ENCODE results near the gene ABCC3. TPM values are rescaled to one million over a fixed set of nuclear protein-coding genes. Genes with fewer than 3 reads are reported as not detected.

The ABCC3 gene
- total and polyA plus RNA-seq, 2 donors (not counting 1 experiment from before 2014, with no cell fraction given): 11.5 to 34.8 TPM

DNA sequence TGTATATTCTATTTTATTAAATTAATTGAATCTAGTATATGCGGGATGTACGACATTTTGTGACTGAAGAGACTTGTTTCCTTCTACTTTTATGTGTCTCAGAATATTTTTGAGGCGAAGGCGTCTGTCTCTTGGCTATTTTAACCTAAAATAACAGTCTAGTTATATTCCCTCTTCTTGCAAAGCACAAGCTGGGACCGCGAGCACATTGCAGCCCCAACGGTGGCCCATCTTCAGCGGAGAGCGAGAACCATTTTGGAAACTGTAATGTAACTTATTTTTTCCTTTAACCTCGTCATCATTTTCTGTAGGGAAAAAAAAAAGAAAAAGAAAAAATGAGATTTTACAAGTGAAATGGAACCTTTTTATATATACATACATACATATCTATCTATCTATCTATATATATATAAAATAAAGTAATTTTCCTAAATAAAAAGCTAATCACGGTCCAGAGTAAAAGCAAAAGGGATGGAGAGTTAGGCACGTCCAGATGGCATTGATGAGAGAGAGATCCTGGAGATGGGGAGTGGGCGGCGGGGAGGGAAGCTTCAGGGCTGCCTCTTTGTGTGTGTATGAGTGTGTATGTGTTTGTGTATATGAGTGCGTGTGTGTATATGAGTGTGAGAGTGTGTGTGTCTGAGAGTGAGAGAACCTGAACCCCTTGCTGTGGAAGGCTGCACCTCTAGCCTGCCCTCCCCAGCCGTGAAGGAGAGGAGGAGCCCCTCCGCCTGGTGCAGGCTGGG, 7.5 kb upstream of the ABCC3 start:
- DNase-seq (ENCODE audit: low read depth in 2 of 2): no peak
- Histone ChIP-seq H3K27ac (ENCODE audit: insufficient read depth, low read length) (no peak overlapping the region), H3K9me3 (ENCODE audit: control insufficient read depth, insufficient read depth, low read depth, low read length) (no peaks in the 10 kb centered on the region)

GRCh38 chr17:50627782-50628601, 6.7 kb upstream of the ABCC3 start:
- DNase-seq (ENCODE audit: low read depth in 2 of 2): no peak
- H3K27me3 ChIP-seq (ENCODE audit: control insufficient read depth, insufficient read depth, low read length): peaks cover 7% of the 10 kb centered on the region
- no peak overlapping the region for H3K4me2 ChIP-seq (ENCODE audit: extremely low read depth, insufficient read depth, low read length)
- TF ChIP-seq EZH2 (IDR thresholded peaks at IDR 0.05; ENCODE audit: low read length, missing control alignments) (no peak), CTCF (conservative IDR thresholded peaks at IDR 0.05 in 1 of 2, IDR thresholded peaks at IDR 0.05 in 1 of 2; ENCODE audit: low read depth in 1 of 2, low read length in 2 of 2) (no peak)
- no peak overlapping the region for H3K9ac ChIP-seq (ENCODE audit: insufficient read depth, low read length)
- H2AFZ ChIP-seq (ENCODE audit: low read length): no peak overlapping the region
- no peak overlapping the region for H3K4me3 ChIP-seq (replicated peaks in 1 of 4; ENCODE audit: control extremely low read depth in 1 of 4, insufficient read depth in 1 of 4, low read depth in 3 of 4, low read length in 4 of 4)
- no peaks in the 10 kb centered on the region for H3K9me3 ChIP-seq (ENCODE audit: control insufficient read depth, insufficient read depth, low read depth, low read length)
- H3K4me1 ChIP-seq (ENCODE audit: control insufficient read depth, extremely low read depth, insufficient read depth, low read length): no peaks in the 10 kb centered on the region
- H3K27ac ChIP-seq (ENCODE audit: insufficient read depth, low read length): no peak overlapping the region
- no peaks in the 10 kb centered on the region for H3K36me3 ChIP-seq (ENCODE audit: control insufficient read depth, insufficient read depth, low read length)
- H4K20me1 ChIP-seq (ENCODE audit: control insufficient read depth, extremely low read depth, insufficient read depth, low read length): no peaks in the 10 kb centered on the region
- no peaks in the 10 kb centered on the region for H3K79me2 ChIP-seq (ENCODE audit: control insufficient read depth, insufficient read depth, low read length)

More for the DNA sequence above, 7.5 kb upstream of the ABCC3 start:
- Histone ChIP-seq H3K79me2 (ENCODE audit: control insufficient read depth, insufficient read depth, low read length) (no peaks in the 10 kb centered on the region), H3K4me2 (ENCODE audit: extremely low read depth, insufficient read depth, low read length) (no peak overlapping the region), H3K4me1 (ENCODE audit: control insufficient read depth, extremely low read depth, insufficient read depth, low read length) (no peaks in the 10 kb centered on the region), H3K9ac (ENCODE audit: insufficient read depth, low read length) (no peak overlapping the region), H4K20me1 (ENCODE audit: control insufficient read depth, extremely low read depth, insufficient read depth, low read length) (no peaks in the 10 kb centered on the region), H3K4me3 (replicated peaks in 1 of 4; ENCODE audit: control extremely low read depth in 1 of 4, insufficient read depth in 1 of 4, low read depth in 3 of 4, low read length in 4 of 4) (no peak overlapping the region), H3K36me3 (ENCODE audit: control insufficient read depth, insufficient read depth, low read length) (no peaks in the 10 kb centered on the region), H2AFZ (ENCODE audit: low read length) (no peak overlapping the region), H3K27me3 (ENCODE audit: control insufficient read depth, insufficient read depth, low read length) (peaks cover 7% of the 10 kb centered on the region)
- TF ChIP-seq EZH2 (IDR thresholded peaks at IDR 0.05; ENCODE audit: low read length, missing control alignments) (no peak), CTCF (conservative IDR thresholded peaks at IDR 0.05 in 1 of 2, IDR thresholded peaks at IDR 0.05 in 1 of 2; ENCODE audit: low read depth in 1 of 2, low read length in 2 of 2) (no peak)

GRCh38 chr17:50629902-50630301, 4.8 kb upstream of the ABCC3 start:
- no peaks in the 10 kb centered on the region for H4K20me1 ChIP-seq (ENCODE audit: control insufficient read depth, extremely low read depth, insufficient read depth, low read length)
- H3K9ac ChIP-seq (ENCODE audit: insufficient read depth, low read length): no peak overlapping the region
- no peaks in the 10 kb centered on the region for H3K79me2 ChIP-seq (ENCODE audit: control insufficient read depth, insufficient read depth, low read length)
- H3K4me2 ChIP-seq (ENCODE audit: extremely low read depth, insufficient read depth, low read length): no peak overlapping the region
- H3K4me3 ChIP-seq (replicated peaks in 1 of 4; ENCODE audit: control extremely low read depth in 1 of 4, insufficient read depth in 1 of 4, low read depth in 3 of 4, low read length in 4 of 4): no peak overlapping the region
- H3K9me3 ChIP-seq (ENCODE audit: control insufficient read depth, insufficient read depth, low read depth, low read length): no peaks in the 10 kb centered on the region
- H3K27ac ChIP-seq (ENCODE audit: insufficient read depth, low read length): no peak overlapping the region
- no peak for DNase-seq (ENCODE audit: low read depth in 2 of 2)
- no peaks in the 10 kb centered on the region for H3K36me3 ChIP-seq (ENCODE audit: control insufficient read depth, insufficient read depth, low read length)
- H2AFZ ChIP-seq (ENCODE audit: low read length): no peak overlapping the region
- peaks cover 7% of the 10 kb centered on the region for H3K27me3 ChIP-seq (ENCODE audit: control insufficient read depth, insufficient read depth, low read length)
- TF ChIP-seq CTCF (conservative IDR thresholded peaks at IDR 0.05 in 1 of 2, IDR thresholded peaks at IDR 0.05 in 1 of 2; ENCODE audit: low read depth in 1 of 2, low read length in 2 of 2) (no peak), EZH2 (IDR thresholded peaks at IDR 0.05; ENCODE audit: low read length, missing control alignments) (no peak)
- no peaks in the 10 kb centered on the region for H3K4me1 ChIP-seq (ENCODE audit: control insufficient read depth, extremely low read depth, insufficient read depth, low read length)
